ENCODE measurements around the gene FOXA3.
"Not testable (repeated sequence)": the region's sequence is repeated elsewhere in the genome, so short reads cannot be mapped to it uniquely, and the experiment has no call there.

FOXA3 gene

DNA sequence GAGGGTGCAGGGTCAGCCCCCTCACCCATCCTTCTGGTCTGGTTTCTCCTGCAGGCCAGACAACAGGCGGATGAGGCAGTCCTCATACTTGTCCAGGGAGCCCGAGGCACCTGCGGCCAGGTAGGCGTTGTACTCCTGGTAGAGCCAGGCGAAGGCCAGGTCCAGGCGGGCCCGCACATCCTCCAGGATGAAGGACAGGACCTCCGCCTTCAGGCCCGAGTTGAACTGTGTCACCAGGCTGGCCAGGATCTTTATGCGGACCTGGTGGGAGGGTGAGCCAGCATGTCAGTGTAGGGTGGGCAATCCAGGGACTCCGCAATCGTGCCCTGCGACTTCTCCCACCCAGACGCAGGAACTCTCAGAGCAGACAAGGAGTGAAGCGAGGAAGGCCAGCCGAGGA, 35.2 kb upstream of the FOXA3 start:
- no peak for DNase-seq

- no peak for DNase-seq
Observed at GRCh38 chr19:45834970-45835369, 29.2 kb upstream of the FOXA3 start.

- DNase-seq: no peak
Observed at GRCh38 chr19:45842198-45842597, 21.9 kb upstream of the FOXA3 start.

DNA sequence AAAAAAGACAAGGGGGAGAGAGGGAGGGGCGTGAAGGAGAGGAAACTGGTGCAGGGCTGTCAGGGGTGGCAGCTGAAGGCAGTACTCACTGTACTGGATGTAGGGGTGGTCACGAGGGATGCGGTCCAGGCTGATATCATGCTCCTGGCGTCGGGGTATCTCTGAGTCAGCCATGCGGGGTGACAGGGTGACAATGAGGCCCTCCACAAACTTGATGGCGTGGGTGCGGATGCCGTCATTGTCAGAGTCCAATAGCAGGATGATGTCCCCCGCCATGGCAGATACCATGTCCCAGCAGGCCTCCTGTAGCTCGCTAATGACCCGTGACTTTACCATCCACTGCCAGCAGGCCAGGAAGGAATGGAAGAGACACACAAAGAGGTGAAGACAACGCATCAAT, 16.5 kb upstream of the FOXA3 start:
- DNase-seq: no peak

GRCh38 chr19:45848922-45849321, 15.2 kb upstream of the FOXA3 start:
- DNase-seq: no peak

DNA sequence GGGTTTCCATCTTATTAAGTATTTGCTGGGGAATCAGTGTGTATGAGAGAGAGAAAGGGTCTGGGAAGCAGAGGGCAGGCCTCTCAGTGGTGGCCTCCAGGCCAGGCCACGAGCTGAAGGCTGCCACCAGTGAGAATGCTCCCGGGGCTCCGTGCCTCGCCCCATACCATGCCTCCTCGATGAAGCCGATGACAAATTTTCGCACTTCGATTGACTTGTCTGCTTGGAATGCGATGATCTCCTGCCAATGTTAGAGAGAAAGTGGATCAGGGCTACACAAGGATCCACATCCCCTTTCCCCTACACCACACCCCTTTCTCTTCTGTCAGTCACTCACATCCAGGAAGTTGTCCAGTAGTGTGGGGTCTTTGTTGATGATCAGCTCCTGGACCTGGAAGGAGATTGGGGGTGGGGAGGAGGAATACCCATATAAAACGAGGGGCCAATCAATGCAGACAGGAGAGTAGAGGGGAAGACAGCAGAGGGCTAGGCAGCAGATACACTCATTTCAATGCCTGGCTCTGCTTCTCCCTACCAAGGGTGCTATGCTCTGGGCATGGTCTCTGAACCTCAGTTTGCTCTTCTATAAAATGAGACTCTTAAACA, 11.9 kb upstream of the FOXA3 start:
- DNase-seq: no peak

DNA sequence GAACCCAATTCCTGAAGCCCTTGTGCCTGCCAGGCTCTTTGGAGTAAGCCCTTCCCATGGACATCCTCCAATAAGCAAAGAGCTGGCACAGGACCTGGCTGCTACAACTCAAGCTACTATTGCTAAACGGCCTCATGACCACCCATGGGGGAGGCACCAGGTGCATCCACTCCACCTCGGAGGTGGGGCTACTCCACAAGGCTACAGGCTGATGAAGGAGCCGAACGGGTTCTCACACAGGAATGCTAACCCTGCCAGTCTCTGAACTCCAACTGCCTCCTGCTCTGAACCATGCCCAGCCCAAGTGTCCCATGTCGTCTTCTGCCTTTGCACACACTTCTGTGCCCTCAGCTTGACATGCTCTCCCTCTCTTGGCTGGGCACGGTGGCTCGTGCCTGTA, 11.1 kb upstream of the FOXA3 start:
- no peak for DNase-seq

DNA sequence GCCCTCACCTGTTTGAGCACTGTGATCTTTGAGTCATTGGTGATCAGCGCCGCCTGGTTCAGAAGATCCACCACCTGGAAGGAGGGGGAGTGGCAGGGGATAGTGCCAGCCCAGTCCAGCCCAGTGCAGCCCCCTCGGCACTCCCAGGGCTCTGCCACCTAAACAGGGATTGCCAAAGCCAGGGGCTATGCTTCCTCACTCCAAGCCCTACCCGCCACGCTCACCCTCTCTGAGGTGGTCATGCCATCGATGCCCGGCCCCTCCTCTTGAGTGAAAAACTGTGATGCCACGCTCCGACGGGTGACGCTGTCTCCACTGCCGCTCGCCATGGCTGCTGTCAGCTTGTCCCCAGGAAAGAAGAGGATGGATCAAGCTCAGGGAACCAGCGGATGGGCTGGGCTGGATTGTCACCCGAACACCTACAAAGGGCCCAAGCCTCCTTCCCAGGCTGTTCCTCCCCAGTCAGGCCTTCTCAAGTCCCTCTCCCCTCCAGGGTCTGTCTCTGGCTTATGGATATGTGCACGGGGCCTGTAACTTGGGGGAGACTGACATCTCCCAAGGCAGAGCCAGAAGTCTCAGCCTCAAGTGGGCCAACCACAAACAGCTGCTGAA, 9.9 kb upstream of the FOXA3 start:
- no peak for DNase-seq

- DNase-seq: no peak
Observed at GRCh38 chr19:45860359-45861259, 3.5 kb upstream of the FOXA3 start.

- DNase-seq: no peak
Observed at GRCh38 chr19:45862271-45862563, 1.9 kb upstream of the FOXA3 start.

DNA sequence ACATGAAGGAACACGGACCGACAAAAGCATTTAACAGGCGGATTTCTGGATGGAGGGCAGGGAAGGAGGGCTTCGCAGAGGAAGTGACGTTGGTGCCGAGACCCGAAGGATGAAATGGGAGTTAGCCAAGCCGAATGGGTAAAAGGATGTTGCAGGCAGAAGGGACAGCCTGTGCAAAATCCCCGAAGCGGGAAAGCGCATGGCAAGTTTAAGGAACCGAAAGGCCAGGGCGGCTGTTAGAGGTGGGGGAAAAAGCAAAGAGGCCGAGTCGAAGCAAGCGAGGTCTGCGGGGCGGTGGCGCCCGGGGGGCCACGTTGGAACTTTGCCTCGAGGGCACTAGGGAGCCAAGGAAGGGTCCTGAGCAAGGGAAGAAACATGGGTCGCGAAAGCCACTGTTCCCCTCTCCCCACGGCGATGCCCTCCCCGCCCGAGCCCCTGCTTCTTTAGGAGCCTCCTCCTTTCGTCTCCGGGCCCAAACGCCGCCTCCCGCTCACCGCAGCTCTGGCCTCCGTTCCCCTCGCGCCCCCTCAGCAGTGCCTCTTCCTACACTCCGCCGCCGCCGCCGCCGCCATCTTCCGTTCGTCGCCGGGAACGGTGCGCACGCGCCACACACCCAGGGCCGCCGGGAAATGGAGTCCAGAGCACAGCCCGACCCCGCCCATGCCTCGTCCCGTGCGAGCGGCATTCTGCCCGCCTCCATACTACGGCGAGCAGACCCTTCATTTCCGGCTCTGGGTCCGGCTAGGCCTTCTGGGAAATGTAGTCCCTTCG, 1.4 kb upstream of the FOXA3 start, which contains the start of gene SYMPK:
SYMPK (minus strand) TSS at position 584 of the 771 bp plus-strand sequence. CDS start 8,652 bp downstream, outside the sequence.
- peak; percentile 94 to 96 for DNase-seq

GRCh38 chr19:45863335-45863839, 739 bp upstream of the FOXA3 start:
- no peak for DNase-seq

DNA sequence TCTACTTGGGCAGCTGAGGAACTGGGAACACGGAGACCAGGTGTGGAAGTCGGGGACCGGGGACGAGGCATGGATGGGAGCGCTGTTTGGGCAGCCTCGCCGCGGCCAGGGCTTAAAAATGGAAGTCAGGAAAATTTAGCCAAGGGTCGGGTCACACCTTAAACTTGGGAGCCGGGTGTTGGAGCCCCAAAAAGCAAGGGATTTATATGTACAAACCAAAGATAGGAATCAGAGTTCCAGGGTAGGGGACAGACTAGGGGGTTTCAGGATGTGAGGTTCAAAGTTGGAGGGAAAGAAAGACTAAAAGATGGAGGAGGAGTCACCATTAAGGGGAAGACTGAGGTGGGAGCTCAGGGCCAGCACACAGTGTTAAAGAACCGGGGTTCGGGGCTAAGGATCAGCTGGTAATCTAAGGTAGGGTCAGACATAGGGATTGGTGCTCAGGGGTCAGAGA, 530 bp downstream of the FOXA3 start:
- DNase-seq: no peak

DNA sequence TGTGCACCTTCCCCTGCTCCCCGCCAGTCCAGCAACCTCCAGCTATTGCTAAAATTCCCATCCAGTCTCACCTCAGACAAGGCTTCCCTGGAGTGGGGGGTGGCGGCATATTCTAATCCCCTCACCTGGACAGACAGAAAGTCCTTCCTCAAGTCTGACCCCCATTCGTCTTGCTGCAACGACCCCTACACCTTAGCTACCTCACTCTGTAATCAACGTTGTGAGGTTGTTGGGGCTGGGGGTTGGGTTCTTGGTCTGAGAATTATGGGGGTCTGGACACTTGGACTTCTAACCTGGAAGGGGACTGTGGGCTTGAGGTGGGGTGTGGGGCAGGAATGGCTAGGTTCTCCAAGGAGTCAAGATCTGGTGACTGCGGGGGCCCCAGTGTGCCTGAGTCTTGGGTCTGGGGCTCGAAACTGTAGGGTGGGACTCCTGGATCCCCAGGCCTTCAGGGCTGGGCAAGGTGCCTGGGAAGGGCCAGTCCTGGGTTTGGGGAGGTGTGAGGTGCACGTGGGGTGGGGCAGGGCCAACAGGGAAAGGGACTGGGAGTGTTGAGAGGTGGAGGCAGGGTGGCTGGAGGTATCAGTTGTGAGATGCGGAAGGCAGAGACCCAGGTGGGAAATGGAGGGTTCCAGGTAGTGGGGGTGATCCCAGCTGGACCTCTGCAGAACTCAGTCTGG, 1.3 kb downstream of the FOXA3 start:
- no peak for DNase-seq

DNA sequence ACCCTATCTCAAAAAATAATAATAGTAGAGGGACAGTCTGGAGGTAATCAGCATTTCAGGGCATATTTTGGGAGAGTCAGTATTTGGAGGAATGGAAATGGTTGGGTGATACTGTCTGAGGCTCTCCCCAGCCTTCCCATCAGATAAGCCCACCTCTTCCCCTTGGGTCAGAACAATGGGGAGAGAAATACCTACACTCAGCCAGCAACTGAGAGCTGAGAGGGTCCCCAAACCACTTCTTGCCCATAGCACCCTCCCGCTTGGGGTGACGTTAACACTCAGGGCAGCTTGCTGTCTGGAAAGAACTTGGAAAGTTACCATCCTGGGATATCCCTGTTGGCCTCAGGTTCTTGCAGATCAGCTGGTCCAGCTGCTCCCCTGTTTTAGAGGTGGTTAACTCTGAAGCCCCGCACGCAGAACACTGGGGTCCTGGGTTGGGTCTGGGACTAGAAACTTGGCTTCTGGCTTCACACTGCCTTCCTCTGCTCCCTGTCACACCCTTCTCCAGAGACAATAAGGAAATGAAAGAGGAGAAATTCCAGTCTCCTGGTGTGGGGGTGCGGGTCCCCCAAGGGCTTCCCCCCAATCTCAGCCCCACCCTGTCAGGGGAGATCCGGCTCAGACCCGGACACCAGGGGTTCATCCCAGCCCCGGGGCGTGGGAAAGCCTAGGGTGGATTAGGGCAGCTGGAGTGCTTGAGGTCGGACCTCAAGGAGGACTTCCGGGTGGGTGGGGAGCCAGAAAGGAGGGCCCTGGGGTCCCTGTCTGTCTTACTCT, 2.5 kb downstream of the FOXA3 start:
- no peak for DNase-seq

DNA sequence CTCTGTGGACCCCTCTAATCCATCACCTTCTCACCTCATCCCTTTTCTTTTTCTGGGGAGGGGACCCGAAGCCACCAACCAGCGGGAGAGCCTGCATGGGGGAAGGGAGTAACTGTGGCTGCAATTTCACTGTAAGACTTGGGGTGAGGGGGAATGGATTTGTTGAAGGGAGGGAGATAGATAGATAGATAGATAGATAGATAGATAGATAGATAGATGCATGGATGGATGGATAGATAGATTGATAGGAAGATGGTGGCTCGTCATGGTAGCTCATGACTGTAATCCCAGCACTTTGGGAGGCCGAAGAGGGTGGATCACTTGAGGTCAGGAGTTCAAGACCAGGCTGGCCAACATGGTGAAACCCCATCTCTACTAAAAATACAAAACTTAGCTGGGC, 3.1 kb downstream of the FOXA3 start:
- not testable (repeated sequence) for DNase-seq

DNA sequence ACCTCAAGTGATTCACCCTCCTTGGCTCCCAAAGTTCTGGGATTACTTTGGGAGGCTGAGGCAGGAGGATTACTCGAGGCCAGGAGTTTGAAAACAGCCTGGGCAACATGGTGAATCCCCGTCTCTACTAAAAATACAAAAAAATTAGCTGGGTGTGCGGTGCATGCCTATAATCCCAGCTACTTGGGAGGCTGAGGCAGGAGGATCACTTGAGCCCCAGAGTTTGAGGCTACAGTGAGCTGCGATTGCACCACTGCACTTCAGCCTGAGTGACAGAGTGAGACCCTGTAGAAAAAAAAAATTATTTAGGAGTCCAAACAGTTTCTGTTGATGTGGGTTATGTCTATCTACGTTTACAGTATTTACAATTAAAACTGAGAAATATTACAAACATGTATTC, 6.7 kb downstream of the FOXA3 start:
- DNase-seq: no peak

- no peak for DNase-seq
Observed at GRCh38 chr19:45872095-45872919, 8.2 kb downstream of the FOXA3 start.

DNA sequence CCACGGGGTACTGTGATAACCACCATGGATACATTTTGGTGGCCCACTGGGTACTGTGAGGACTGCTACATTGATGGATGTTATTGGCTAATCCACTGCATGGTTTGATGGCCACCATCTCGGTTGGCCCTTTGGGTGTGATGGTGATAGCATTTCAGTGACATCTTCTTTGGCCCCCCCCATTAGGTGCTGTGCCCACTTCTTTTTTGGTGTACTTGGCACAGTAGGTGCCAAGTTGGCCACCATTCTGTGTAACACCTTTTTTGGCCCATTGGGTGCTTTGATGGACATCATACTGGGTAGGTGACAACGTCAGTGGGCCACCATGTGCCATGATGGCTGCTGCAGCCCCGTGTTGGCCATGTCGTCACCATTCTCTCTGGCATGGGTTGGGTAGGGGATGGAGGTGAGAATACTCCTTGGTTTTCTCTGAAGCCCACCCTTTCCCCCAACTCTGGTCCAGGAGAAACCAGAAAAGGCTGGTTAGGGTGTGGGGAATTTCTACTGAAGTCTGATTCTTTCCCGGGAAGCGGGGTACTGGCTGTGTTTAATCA, 9.2 kb downstream of the FOXA3 start:
- DNase-seq: no peak

DNA sequence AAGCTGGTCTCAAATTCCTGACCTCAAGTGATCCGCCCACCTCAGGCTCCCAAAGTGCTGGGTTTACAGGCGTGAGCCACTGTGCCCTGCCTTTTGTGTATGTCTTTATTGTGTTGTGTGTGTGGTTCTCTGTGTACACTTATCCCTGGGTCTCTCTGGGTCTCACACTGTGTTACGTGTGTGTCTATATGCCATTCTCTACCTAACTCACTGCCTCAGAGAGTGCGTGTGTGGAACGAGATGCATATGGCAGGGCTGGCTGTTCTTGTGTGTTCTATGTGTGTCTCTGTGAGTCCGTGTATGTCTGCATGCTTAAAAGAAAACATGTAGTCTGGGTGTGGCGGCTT, 10.5 kb downstream of the FOXA3 start:
- DNase-seq: no peak

DNA sequence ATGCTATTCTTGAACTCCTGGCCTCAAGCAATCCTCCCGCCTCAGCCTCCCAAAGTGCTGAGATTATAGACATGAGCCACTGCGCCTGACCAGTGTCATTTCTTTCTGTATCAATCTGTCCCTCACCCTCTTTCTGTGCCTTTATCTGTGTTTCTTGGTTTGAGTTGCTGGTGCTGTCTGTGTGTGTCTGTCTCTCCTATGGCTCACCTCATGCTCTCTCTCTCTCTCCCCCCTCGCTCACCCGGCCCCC, 12.0 kb downstream of the FOXA3 start:
- no peak for DNase-seq
